Ovary (tissue), 9 donors: Measurements from ENCODE around the gene TDG. TPM values are rescaled to one million over a fixed set of nuclear protein-coding genes. Genes with fewer than 3 reads are reported as not detected.

Experiments used
- DNase-seq, 5 donors: peaks; one replicate each; pipeline ENCODE4 v3.0.0-alpha.2; 2019 to 2020
- H3K27ac ChIP-seq, 2 donors: fragments of 200-600 bp; one replicate each; pipeline versions ENCODE4 v1.5.1 to v1.8.0; 2019 to 2022
- H3K27me3 ChIP-seq: fragments of 200-600 bp; one replicate; pipeline ENCODE4 v1.8.0; 2022
- H3K36me3 ChIP-seq: fragments of 200-600 bp; sonication (generic); one replicate; pipeline ENCODE4 v1.5.1; 2019
- H3K4me1 ChIP-seq: one replicate; pipeline ENCODE4 v1.8.1; 2013; ENCODE audit warnings: mild to moderate bottlenecking, moderate library complexity; ENCODE audit not compliant: insufficient read depth
- H3K4me3 ChIP-seq: fragments of 200-600 bp; sonication (generic); one replicate; pipeline ENCODE4 v1.5.1; 2017
- H3K9me3 ChIP-seq, 2 donors: fragments of 200-600 bp in 1 of 2; sonication (generic) in 1 of 2; one replicate each; pipeline versions ENCODE4 v1.5.1 to v1.8.1; 2013 to 2019; ENCODE audit warnings: mild to moderate bottlenecking in 1 of 2, moderate library complexity in 1 of 2
- EP300 ChIP-seq: sonication (generic); formaldehyde crosslinking; IDR thresholded peaks from one replicate; pipeline ENCODE4 v1.6.1; 2017; ENCODE audit warnings: antibody characterized with exemption
- POLR2A ChIP-seq: fragments of 450-650 bp; IDR thresholded peaks from one replicate; pipeline ENCODE4 v1.6.1; 2017; ENCODE audit warnings: antibody characterized with exemption, mild to moderate bottlenecking, moderate library complexity
- WGBS, 3 donors: extraction: QIAGEN DNeasy Blood & Tissue Kit in 1 of 3; methylation state at CpG; one replicate each; pipeline versions ENCODE4 v1.1.5 to v1.1.7; 2013 to 2017; 5-methylcytosine and 5-hydroxymethylcytosine counted together
- intact Hi-C, 4 donors: fragments of 100-400 bp; cut with DNase I; formaldehyde crosslinking; loops; one replicate each; pipeline versions ENCODE4 v1.11.0 to v1.15.1; 2022 to 2023
- polyA plus RNA-seq, 2 donors: library from polyadenylated mRNA; stranded (reverse); fragments of 200-250 nt in 1 of 2; fragments of 350-450 nt in 1 of 2; fragmentation: Illumina TruSeq in 1 of 2; extraction: RNeasy Lipid Tissue Mini Kit (QIAGEN cat#74804) in 1 of 2; gene quantifications; one replicate each; pipeline ENCODE4 v1.2.3, GENCODE V29; 2013 to 2014
- total RNA-seq, 7 donors: library from RNA; depleted of rRNA in 2 of 7; stranded (reverse); fragments of >200 nt in 2 of 7; fragmentation: NEBNext Ultra II Directional in 3 of 7; extraction: Animal tissue kit (Norgen Biotek cat#: 25700) in 3 of 7; gene quantifications; one replicate each; pipeline versions ENCODE4 v1.1.0 to v1.2.4, GENCODE V29; 2016 to 2023
- TF ChIP-seq, protein P1 (sequence below), 3 donors: fragments of 450-650 bp in 2 of 3; fragments of 200-600 bp in 1 of 3; IDR thresholded peaks; one replicate each; pipeline versions ENCODE4 v1.5.1 to v1.8.0; 2016 to 2022; ENCODE audit warnings: antibody characterized with exemption in 3 of 3, mild to moderate bottlenecking in 1 of 3
- donor health status: DM: no; HTN: no; CAD: no; lungs with moderate emphysema.
- donor health status: DM: no; HTN: no; CAD: no.
- donor health status: Bipolar disorder and iron deficiency.
- donor health status: DM: yes; HTN: yes; CAD: no.
- donor health status: DM: no; HTN: no; CAD: no.
- donor health status: DM: yes; HTN: yes; CAD: no.

Gene TDG
- total and polyA plus RNA-seq, 9 donors: 10.7 to 24.2 (median 18.0) TPM

DNA sequence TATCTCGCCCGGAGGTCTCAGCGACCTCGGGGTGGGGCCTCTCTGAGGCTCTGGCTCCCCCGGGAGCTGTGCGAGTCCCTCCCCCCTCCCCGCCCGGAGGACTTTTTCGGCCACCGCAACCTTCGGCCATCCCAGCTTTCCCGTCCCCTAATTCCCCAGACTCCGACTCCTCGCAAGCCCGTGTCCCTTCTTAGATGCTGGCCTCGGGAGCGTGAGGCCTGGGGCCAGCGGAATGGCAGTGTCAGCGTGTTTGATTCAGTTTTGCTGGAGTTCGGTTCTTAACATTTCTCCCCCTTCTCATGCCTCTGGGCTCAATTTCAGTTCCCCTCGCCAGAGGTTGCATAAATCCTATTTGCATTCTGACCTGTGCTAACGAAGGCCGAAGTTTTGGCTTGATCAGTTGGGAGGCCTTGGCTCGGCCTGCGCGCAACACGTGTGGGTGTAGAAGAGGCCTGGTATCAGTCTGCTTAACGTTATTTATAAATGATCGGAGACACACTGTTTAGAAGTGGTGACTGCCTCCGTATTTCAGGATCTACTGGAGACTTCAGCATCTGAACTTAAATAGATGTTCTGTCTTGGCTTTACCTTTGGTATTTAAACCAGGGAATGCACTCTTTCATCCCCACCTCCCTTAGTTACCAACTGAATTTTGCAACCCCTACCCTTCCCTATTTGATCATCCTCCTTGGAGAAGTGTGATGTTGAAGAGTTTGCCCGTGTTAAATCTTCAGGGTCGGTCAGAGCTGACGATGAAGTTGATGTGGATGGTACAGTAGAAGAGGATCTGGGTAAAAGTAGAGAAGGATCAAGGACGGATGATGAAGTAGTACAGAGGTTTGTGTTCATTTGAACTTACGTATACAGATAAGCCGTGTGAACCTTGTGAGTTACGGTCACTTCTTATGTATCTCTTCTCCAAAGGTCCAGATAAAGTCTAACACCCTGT, 34.6 kb upstream of the TDG start:
- Histone ChIP-seq H3K4me3 (peak overlapping the region; percentile 62), H3K36me3 (no peaks in the 10 kb centered on the region), H3K4me1 (peaks cover 3% of the 10 kb centered on the region), H3K9me3 (no peaks in the 10 kb centered on the region), H3K27me3 (no peaks in the 10 kb centered on the region), H3K27ac (peak overlapping the region; percentile 89 to 96)
- intact Hi-C loops: loop anchor here in 1 of 4 donors (5.0 kb wide), 1 partner anchor 36 kb away; the partner anchor contains the start of gene TDG
- peak; percentile 63 to 77 (median 70) for DNase-seq
- TF ChIP-seq POLR2A: no peak
- TF ChIP-seq, protein P1, sequence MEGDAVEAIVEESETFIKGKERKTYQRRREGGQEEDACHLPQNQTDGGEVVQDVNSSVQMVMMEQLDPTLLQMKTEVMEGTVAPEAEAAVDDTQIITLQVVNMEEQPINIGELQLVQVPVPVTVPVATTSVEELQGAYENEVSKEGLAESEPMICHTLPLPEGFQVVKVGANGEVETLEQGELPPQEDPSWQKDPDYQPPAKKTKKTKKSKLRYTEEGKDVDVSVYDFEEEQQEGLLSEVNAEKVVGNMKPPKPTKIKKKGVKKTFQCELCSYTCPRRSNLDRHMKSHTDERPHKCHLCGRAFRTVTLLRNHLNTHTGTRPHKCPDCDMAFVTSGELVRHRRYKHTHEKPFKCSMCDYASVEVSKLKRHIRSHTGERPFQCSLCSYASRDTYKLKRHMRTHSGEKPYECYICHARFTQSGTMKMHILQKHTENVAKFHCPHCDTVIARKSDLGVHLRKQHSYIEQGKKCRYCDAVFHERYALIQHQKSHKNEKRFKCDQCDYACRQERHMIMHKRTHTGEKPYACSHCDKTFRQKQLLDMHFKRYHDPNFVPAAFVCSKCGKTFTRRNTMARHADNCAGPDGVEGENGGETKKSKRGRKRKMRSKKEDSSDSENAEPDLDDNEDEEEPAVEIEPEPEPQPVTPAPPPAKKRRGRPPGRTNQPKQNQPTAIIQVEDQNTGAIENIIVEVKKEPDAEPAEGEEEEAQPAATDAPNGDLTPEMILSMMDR (IDR thresholded peaks at IDR 0.05): no peak
- TF ChIP-seq EP300: no peak
- 1% methylated on average over 37 of the region's 37 CpGs for WGBS, 3 donors

DNA sequence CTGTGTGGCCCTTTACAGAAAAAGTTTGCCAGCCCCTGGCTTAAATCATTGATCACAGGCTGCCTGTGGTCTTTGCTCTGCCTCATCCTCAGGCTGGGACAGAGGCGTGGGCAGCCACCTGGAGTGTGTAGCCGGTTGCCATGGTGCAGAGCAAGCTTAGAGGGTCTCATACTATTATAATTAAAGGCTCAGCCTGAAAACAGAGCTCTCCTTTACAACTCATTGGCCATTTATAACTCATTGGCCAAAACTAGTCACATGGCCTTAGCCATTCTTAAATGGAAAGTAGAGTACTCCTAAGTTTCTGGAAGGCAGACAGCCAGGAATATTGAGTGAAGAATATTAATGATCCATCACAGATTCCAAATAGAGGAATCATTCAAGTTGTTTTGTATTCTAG, 32.4 kb upstream of the TDG start:
- Histone ChIP-seq H3K9me3 (no peaks in the 10 kb centered on the region), H3K27ac (no peak overlapping the region), H3K4me1 (peaks cover 3% of the 10 kb centered on the region), H3K36me3 (no peaks in the 10 kb centered on the region), H3K4me3 (no peak overlapping the region), H3K27me3 (no peaks in the 10 kb centered on the region)
- WGBS, 3 donors: 62 to 79% (median 63%) methylated on average over 2 of the region's 2 CpGs
- TF ChIP-seq POLR2A: no peak
- TF ChIP-seq, protein P1 (IDR thresholded peaks at IDR 0.05): no peak
- no peak for TF ChIP-seq EP300
- intact Hi-C loops: loop anchor here in 1 of 4 donors (5.0 kb wide), 1 partner anchor 34 kb away; the partner anchor contains the start of gene TDG
- DNase-seq: no peak

DNA sequence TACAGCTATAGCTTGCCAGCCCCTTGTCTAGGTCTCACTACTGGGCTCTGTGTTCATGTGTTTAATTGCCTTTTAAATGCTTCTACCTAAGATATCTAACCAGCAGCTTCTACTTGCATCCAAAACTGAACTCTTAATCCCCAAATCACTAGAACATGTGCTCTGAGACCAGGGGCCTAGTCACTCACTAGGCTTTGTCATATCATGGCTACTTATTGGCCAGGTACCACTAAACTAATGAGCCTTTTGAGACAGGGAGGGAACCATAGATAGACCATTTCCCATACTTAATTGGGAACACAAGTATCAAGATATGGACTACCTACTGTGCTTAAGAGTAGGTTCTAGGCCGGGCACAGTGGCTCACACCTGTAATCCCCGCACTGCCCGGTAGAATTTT, 29.0 kb upstream of the TDG start:
- 91 to 97% (median 93%) methylated on average over 3 of the region's 3 CpGs for WGBS, 3 donors
- intact Hi-C loops: no loop called here
- Histone ChIP-seq H3K9me3 (no peaks in the 10 kb centered on the region), H3K27ac (no peak overlapping the region), H3K4me1 (peaks cover 3% of the 10 kb centered on the region), H3K36me3 (no peaks in the 10 kb centered on the region), H3K4me3 (no peak overlapping the region), H3K27me3 (no peaks in the 10 kb centered on the region)
- TF ChIP-seq EP300 (no peak), POLR2A (no peak)
- TF ChIP-seq, protein P1 (IDR thresholded peaks at IDR 0.05): no peak
- no peak for DNase-seq

DNA sequence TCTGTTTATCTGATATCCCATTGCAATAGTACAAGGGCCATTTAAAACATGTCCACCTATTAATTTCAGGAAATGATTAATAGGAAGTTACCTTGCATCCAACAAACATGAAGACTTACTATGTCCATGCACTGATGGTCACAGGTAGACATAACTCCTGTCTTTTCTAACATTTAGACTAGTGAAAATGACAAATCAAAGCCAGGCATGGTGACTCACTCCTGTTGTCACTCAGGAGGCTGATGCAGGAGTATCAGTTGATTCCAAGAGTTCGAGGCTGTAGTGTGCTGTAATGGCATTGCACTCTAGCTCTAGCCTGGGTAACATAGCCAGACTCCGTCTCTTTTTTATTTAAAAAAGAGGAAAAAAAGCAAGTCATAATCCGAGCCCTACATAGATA, 20.7 kb upstream of the TDG start:
- intact Hi-C loops: no loop called here
- H3K9me3 ChIP-seq: no peaks in the 10 kb centered on the region
- H3K4me3 ChIP-seq: no peak overlapping the region
- no peak for DNase-seq
- no peaks in the 10 kb centered on the region for H3K4me1 ChIP-seq
- WGBS, 3 donors: 67 to 86% (median 71%) methylated on average over 3 of the region's 3 CpGs
- no peaks in the 10 kb centered on the region for H3K27me3 ChIP-seq
- no peak overlapping the region for H3K27ac ChIP-seq
- TF ChIP-seq POLR2A (no peak), EP300 (no peak)
- TF ChIP-seq, protein P1 (IDR thresholded peaks at IDR 0.05): no peak
- no peaks in the 10 kb centered on the region for H3K36me3 ChIP-seq
